Choroid plexus epithelial cell (primary cell): ENCODE measurements around the gene TEX51.
A peak's percentile ranks its signal among the peaks of the same experiment; 100 is the strongest.

ENCODE experiments used
- DNase-seq: peaks from one replicate; pipeline ENCODE4 v3.0.0-alpha.2; 2010; ENCODE audit warnings: low read depth
- H3K4me3 ChIP-seq: 2 replicates; pipeline ENCODE4 v1.5.1; 2011; ENCODE audit warnings: low read depth, mild to moderate bottlenecking, control low read depth, low read length, moderate library complexity
- TF ChIP-seq, protein P1 (sequence below): conservative IDR thresholded peaks from 2 replicates; pipeline ENCODE4 v1.5.1; 2011; ENCODE audit warnings: low read depth, mild to moderate bottlenecking, control low read depth, inconsistent platforms, low read length, moderate library complexity

The TEX51 gene

DNA sequence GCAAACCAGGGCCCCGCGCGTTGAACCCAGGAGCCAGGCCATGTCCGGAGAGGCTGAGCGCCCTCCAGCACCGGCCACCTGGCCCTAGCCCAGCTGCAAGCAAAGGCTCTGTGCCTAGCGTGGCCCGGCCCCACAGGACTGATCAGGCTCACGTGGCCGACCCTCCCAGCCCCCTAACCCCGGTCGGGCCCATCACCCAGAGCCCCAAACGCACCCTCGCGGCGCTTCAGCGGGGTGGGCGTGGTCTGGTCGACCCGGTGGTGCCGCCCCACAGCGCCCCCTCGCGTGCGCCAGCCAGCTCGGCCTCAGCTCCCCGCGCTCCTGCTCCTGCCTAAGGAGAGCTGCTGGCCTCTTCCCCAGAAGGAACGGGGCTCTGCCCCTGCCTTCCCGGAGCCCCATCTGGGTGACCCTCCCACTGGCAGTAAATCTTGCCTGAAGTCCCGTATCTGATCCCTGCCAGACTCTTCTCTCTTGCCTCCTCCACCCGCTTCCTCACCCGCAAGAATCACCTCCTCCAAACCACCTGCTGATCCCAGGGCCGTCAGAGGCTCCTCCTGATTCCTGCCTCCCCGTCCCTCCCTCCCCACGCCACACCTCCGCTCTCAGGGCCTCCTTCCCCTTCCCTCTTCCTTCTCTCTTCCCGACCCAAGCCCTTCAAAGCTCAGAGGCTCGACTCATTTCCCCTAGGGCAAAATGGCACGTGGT lies 12.3 kb upstream of the TEX51 start:
- peak; percentile 65 for DNase-seq
- TF ChIP-seq, protein P1, sequence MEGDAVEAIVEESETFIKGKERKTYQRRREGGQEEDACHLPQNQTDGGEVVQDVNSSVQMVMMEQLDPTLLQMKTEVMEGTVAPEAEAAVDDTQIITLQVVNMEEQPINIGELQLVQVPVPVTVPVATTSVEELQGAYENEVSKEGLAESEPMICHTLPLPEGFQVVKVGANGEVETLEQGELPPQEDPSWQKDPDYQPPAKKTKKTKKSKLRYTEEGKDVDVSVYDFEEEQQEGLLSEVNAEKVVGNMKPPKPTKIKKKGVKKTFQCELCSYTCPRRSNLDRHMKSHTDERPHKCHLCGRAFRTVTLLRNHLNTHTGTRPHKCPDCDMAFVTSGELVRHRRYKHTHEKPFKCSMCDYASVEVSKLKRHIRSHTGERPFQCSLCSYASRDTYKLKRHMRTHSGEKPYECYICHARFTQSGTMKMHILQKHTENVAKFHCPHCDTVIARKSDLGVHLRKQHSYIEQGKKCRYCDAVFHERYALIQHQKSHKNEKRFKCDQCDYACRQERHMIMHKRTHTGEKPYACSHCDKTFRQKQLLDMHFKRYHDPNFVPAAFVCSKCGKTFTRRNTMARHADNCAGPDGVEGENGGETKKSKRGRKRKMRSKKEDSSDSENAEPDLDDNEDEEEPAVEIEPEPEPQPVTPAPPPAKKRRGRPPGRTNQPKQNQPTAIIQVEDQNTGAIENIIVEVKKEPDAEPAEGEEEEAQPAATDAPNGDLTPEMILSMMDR, result peak; percentile 60
- H3K4me3 ChIP-seq, result peak overlapping the region; percentile 43

DNA sequence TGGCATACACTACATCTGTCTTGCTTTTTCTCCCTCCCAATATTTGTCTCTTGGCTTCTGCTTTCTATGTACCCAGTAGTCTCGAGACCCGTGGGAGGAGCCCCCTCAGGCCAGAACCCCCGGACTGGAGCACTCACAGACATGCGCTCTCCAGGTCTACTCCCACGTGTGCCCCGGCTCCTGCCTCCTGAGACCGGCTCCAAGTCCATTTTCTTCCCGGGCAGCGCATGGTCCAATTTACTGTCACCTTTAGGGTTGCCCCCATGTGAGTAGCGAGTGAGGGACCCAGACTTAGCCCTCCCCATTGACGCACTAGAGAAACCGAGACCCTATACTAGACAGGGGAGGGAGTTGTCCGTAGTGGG lies 11.8 kb upstream of the TEX51 start:
- H3K4me3 ChIP-seq, result no peak overlapping the region
- no peak for DNase-seq
- TF ChIP-seq, protein P1, result no peak

DNA sequence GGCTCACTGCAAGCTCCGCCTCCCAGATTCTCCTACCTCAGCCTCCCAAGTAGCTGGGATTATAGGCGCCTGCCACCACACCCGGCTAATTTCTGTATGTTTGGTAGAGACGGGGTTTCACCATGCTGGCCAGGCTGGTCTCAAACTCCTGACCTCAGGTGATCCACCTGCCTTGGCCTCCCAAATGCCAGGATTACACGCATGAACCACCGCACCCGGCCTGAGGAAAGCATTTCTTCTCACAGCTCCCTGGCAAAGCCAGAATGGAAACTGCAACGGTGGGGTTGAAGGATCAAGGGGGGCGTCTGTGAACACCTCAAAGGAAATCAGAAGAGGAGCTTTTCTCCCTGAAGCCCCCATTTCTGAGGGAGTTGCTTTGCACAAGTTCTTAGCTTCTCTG lies 11.2 kb upstream of the TEX51 start:
- no peak overlapping the region for H3K4me3 ChIP-seq
- TF ChIP-seq, protein P1, result no peak
- no peak for DNase-seq

DNA sequence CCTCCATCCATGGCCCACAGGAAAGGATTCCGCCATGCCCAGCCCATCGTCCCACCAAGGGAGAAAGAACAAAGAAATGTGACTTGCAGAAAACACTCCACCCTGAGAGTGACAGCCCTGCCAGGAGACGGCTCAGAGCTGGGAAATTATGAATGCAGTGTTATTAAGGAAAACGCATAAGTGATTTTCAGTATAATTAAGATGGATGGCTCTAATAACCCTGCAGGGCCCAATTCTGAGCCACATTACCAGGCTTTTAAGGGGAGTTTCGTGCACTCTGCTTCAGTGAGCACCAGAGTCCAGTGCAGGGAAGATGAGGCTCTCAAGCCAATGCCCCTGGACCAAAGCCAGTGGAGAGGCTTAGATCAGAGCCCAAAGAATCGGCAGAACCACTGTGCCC lies 10.6 kb upstream of the TEX51 start:
- no peak overlapping the region for H3K4me3 ChIP-seq
- no peak for DNase-seq
- TF ChIP-seq, protein P1, result no peak

DNA sequence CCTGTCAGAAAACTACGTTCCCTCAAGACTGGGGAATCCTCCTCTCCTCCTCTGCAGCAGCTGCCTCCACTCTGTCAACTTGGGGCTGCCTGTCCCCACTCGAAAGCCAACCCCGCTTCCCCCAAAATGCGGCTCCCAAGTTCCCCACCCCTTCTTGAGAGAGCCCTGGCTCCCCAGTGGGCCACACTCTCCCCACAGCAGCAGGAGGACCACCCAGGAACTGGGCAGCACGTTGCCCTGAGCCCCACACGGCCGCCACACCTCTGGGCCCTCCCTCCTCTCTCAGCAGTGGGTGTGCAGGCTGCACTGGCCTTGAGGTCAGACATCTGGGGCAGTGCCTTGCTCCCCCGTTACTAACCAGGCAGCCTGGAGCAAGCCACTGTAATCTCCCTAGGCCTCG lies 9.6 kb upstream of the TEX51 start:
- TF ChIP-seq, protein P1, result no peak
- DNase-seq, result no peak
- no peak overlapping the region for H3K4me3 ChIP-seq

DNA sequence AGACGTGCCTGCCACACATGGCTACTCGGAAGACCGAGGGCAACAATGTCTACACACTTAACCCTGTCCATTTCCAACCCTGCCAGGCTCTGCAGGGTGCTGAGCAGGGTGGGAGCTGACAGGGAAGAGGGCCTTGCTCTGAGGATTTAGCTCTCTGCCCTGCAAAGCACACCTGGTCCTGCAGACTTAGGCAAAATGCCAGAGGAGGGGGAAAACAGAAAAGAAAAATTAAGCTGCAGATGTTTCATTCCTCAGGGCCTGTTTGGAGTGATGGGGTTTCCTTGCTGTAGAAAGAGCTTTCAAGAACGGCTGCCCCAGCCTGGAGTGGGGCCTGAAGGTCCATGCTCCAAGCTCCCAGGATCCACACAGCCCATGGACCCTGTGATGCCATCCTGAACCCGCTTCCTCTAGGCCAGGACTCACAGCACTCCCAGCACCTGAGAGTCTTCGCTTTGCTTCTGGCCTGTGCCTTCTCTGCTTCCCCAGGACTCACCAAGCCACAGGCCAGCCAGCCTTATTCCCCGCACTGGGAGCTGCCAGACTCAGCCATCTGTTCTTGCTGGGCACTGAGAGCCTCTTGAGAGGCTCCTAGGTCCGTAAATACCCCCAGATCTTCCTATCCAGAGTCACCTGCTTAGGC lies 9.1 kb upstream of the TEX51 start:
- H3K4me3 ChIP-seq, result no peak overlapping the region
- DNase-seq, result no peak
- TF ChIP-seq, protein P1, result no peak

DNA sequence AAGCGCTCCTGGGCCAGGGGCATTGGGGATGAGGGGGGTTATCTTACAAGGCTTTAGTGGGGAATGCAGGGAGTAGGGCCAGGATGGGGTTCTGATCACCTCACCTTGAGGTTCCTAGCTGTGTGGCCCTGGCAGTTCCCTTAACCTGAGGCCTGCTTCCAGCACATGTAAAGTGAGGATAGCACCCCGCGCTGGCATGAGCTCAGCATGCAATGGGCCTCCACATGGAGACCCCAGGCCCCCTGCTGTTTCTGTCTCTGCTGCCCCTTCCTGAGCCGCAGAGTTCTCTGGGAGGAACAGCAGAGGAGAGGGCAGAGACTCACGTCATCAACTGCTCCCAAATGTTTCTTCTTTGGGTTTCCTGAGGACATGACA lies 8.6 kb upstream of the TEX51 start:
- H3K4me3 ChIP-seq, result no peak overlapping the region
- no peak for DNase-seq
- TF ChIP-seq, protein P1, result no peak
